Right atrium auricular region (tissue), 2 donors: ENCODE data around the gene TSACC. TPM values are rescaled to one million over a fixed set of nuclear protein-coding genes. Genes with fewer than 3 reads are reported as not detected.
"Not testable (repeated sequence)": the region's sequence is repeated elsewhere in the genome, so short reads cannot be mapped to it uniquely, and the experiment has no call there.

Experiments
- DNase-seq: peaks from one replicate; pipeline ENCODE4 v3.0.0-alpha.2; 2019; ENCODE audit warnings: low spot score
- H3K27ac ChIP-seq, 2 donors: fragments of 200-600 bp; sonication (generic); 1 replicate in 1 of 2; 2 replicates in 1 of 2; pipeline ENCODE4 v1.5.1; 2016 to 2019
- H3K27me3 ChIP-seq, 2 donors: fragments of 200-600 bp; sonication (generic); one replicate each; pipeline versions ENCODE4 v1.5.1 to v1.6.0; 2017 to 2019
- H3K36me3 ChIP-seq: fragments of 200-600 bp; sonication (generic); one replicate; pipeline ENCODE4 v1.5.1; 2016
- H3K4me1 ChIP-seq, 2 donors: fragments of 200-600 bp; sonication (generic); one replicate each; pipeline versions ENCODE4 v1.5.1 to v1.6.0; 2017 to 2019
- H3K4me3 ChIP-seq, 2 donors: fragments of 200-600 bp; sonication (generic); 1 replicate in 1 of 2; 2 replicates in 1 of 2; pipeline ENCODE4 v1.5.1; 2017 to 2019; ENCODE audit warnings: mild to moderate bottlenecking in 1 of 2, moderate library complexity in 1 of 2
- H3K9me3 ChIP-seq, 2 donors: fragments of 200-600 bp; sonication (generic); one replicate each; pipeline ENCODE4 v1.5.1; 2019
- CTCF ChIP-seq, 2 donors: fragments of 200-600 bp; sonication (generic); IDR thresholded peaks; one replicate each; pipeline ENCODE4 v1.5.1; 2019; ENCODE audit warnings: antibody characterized with exemption in 2 of 2
- total RNA-seq, 2 donors: library from RNA; depleted of rRNA; stranded (reverse); fragments of >200 nt; gene quantifications; one replicate each; pipeline ENCODE4 v1.1.0, GENCODE V29; 2016

TSACC gene
- total RNA-seq, 2 donors from 2014 or later: not detected

DNA sequence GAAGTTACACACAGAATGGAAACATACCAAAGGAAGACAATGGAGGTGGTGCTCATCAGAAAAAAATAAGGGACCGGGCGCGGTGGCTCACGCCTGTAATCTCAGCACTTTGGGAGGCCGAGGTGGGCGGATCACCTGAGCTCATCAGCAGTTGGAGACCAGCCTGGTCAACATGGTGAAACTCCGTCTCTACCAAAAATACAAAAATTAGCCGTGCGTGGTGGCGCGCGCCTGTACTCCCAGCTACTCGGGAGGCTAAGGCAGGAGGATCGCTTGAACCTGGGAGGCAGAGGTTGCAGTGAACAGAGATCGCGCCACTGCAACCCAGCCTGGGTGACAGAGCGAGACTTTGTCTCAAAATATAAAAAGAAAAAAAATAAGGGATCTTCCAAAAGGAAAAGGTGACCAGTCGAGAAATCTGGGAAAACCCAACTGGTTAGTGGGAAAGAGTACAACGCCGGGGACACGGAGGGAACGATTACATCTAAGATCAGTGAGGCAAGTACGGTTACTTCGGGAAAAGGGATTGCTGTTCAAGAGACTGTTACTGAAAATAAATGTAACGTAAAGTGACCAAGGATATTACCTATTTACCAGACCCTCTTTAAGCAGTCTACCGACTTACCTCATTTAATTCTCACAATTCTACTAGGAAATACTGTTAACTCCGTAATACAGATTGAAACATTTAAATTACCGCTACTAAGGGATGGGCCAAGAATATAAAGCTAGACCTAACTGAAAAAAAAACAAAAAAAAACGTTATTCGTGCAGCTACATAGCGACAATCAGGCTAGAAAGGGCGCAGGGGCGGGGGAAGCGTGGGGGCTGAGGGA, 1.1 kb upstream of the TSACC start:
- TF ChIP-seq CTCF (IDR thresholded peaks at IDR 0.05): no peak
- Histone ChIP-seq H3K9me3 (no peaks in the 10 kb centered on the region), H3K36me3 (peaks cover 29% of the 10 kb centered on the region), H3K4me3 (peak overlapping the region; percentile 65 to 71), H3K4me1 (peaks cover 0 to 22% of the 10 kb centered on the region in 2 donors), H3K27me3 (no peaks in the 10 kb centered on the region), H3K27ac (peak overlapping the region; percentile 87 to 88)
- DNase-seq: no peak

- TF ChIP-seq CTCF (IDR thresholded peaks at IDR 0.05): no peak
Observed at GRCh38 chr1:156337888-156338179, 492 bp upstream of the TSACC start.

DNA sequence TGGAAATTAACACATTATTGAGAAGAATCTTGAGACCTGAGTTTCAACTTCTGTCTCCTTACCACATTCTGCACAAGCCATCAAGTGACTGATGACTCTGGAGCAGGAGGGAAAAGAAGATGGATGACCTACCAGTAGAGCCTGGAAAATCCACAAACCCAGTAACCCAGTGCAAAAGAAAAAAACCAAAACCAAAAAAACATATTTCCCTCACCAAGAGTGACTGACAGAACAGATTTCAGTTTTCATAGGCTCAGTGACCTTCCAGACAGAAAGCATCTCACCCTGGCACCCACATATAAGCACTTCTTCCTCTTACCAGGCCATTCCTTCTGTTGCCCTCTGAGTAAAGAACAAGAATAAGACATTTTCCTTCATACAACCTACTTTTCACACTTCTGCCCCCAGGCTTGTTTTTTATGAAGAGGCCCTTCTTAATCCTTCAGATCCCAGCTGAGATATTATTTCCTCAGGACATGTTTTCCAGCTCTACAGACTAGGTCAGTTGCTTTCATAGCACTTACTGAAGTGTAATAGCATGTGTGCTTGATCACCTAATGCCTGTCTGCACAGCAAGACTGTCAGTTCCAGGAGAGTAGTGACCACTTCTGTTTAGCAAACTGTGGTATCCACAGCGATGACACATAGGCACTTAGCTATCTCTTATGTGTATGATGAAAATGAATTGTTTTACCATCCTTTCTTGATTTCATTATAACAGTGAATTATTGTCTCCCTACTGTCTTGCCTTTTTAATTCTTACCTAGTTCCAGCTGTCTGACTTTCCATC, 4.0 kb downstream of the TSACC start:
- Histone ChIP-seq H3K9me3 (no peaks in the 10 kb centered on the region), H3K36me3 (no peaks in the 10 kb centered on the region), H3K4me1 (peaks cover 0 to 3% of the 10 kb centered on the region in 2 donors), H3K27ac (no peak overlapping the region), H3K27me3 (no peaks in the 10 kb centered on the region), H3K4me3 (no peak overlapping the region)
- no peak for TF ChIP-seq CTCF (IDR thresholded peaks at IDR 0.05)
- DNase-seq: no peak

More at GRCh38 chr1:156337888-156338179, 492 bp upstream of the TSACC start:
- peaks cover 0 to 22% of the 10 kb centered on the region in 2 donors for H3K4me1 ChIP-seq
- H3K9me3 ChIP-seq: no peaks in the 10 kb centered on the region
- peaks cover 24% of the 10 kb centered on the region for H3K36me3 ChIP-seq
- peak overlapping the region; percentile 65 to 71 for H3K4me3 ChIP-seq
- no peaks in the 10 kb centered on the region for H3K27me3 ChIP-seq
- no peak for DNase-seq
- H3K27ac ChIP-seq: peak overlapping the region; percentile 87 to 88

GRCh38 chr1:156344409-156344808, 6.1 kb downstream of the TSACC start:
- no peak for TF ChIP-seq CTCF (IDR thresholded peaks at IDR 0.05)
- DNase-seq: no peak

DNA sequence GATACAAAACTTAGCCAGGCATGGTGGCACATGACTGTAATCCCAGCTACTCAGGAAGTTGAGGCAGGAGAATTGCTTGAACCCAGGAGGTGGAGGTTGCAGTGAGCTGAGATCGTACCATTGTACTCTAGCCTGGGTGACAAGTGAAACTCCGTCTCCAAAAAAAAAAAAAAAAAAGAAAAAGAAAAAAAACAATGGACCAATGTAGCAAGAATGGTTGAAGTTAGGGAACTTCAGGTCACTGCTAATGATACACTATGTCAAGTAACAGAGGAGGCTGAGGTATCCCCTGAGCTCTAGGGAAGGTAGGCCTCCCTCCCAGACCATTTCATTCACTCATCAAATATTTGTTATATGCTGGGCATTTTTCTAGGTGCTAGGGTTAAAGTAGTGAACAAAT, 7.7 kb downstream of the TSACC start:
- H3K4me1 ChIP-seq, H3K27me3 ChIP-seq, H3K9me3 ChIP-seq, DNase-seq, H3K4me3 ChIP-seq, H3K36me3 ChIP-seq, H3K27ac ChIP-seq: not testable (repeated sequence)

More at GRCh38 chr1:156344409-156344808, 6.1 kb downstream of the TSACC start:
- Histone ChIP-seq H3K27ac (no peak overlapping the region), H3K9me3 (no peaks in the 10 kb centered on the region), H3K36me3 (no peaks in the 10 kb centered on the region), H3K4me3 (no peak overlapping the region), H3K4me1 (no peaks in the 10 kb centered on the region), H3K27me3 (no peaks in the 10 kb centered on the region)

- DNase-seq: no peak
- Histone ChIP-seq H3K36me3 (no peaks in the 10 kb centered on the region), H3K4me3 (no peak overlapping the region), H3K27ac (no peak overlapping the region), H3K4me1 (no peaks in the 10 kb centered on the region), H3K9me3 (no peaks in the 10 kb centered on the region), H3K27me3 (no peaks in the 10 kb centered on the region)
- TF ChIP-seq CTCF (IDR thresholded peaks at IDR 0.05): no peak
Observed at GRCh38 chr1:156346636-156347035, 8.3 kb downstream of the TSACC start.
